GM10248 (cell line): Measurements from ENCODE around the gene MAP3K14.

ENCODE experiments used
- CTCF ChIA-PET: fragments of 300-600 bp; sonication (Branson Sonifier 250); formaldehyde crosslinking; extraction: SDS; loops from one replicate; lab custom pipeline; 2021; ENCODE audit warnings: antibody characterized with exemption; lab: Yijun Ruan, JAX
- POLR2A ChIA-PET: fragments of 350-650 bp; sonication (Branson Sonifier 250); formaldehyde crosslinking; extraction: SDS; loops from one replicate; lab custom pipeline; 2020; ENCODE audit warnings: antibody characterized with exemption; lab: Yijun Ruan, JAX
- DNase-seq: peaks from one replicate; pipeline ENCODE4 v3.0.0; 2012; ENCODE audit errors: extremely low spot score
- TF ChIP-seq, protein P1 (sequence below): IDR thresholded peaks from 2 replicates; pipeline ENCODE4 v1.5.1; 2012; ENCODE audit warnings: mild to moderate bottlenecking, low read depth; ENCODE audit errors: extremely low read depth, missing control alignments, control extremely low read depth

Gene MAP3K14

DNA sequence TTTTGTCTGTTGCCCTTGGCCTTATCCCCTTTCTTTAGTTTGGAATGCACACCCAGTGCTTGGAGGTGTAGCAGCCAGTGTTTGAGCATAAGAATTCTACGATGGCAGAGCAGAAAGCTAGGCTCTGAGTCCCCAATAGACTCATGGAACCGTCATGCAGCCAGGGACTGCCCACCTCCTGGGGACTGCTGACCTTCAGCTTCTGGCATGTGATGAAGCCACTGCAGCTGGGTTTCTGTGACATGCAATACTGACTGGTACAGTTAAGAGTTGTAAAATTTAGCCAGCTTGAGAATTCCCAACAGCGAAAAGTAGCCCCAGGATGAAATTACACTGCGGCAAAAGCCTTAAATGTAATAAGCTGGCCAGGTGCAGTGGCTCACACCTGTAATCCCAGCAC, 9.0 kb upstream of the MAP3K14 start:
- DNase-seq, result no peak
- TF ChIP-seq, protein P1, sequence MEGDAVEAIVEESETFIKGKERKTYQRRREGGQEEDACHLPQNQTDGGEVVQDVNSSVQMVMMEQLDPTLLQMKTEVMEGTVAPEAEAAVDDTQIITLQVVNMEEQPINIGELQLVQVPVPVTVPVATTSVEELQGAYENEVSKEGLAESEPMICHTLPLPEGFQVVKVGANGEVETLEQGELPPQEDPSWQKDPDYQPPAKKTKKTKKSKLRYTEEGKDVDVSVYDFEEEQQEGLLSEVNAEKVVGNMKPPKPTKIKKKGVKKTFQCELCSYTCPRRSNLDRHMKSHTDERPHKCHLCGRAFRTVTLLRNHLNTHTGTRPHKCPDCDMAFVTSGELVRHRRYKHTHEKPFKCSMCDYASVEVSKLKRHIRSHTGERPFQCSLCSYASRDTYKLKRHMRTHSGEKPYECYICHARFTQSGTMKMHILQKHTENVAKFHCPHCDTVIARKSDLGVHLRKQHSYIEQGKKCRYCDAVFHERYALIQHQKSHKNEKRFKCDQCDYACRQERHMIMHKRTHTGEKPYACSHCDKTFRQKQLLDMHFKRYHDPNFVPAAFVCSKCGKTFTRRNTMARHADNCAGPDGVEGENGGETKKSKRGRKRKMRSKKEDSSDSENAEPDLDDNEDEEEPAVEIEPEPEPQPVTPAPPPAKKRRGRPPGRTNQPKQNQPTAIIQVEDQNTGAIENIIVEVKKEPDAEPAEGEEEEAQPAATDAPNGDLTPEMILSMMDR, result no peak
- ChIA-PET CTCF (interaction anchor here (1.0 to 2.3 kb wide), 12 partner anchors 9 to 86 kb away, joined by 3 to 9 read pairs (median 4); partner anchors contain the start of gene MAP3K14), POLR2A (interaction anchor here (0.5 to 2.4 kb wide), 2 partner anchors 9 to 178 kb away, joined by 3 to 10 read pairs; partner anchors contain the start of genes HEXIM1 and MAP3K14)

DNA sequence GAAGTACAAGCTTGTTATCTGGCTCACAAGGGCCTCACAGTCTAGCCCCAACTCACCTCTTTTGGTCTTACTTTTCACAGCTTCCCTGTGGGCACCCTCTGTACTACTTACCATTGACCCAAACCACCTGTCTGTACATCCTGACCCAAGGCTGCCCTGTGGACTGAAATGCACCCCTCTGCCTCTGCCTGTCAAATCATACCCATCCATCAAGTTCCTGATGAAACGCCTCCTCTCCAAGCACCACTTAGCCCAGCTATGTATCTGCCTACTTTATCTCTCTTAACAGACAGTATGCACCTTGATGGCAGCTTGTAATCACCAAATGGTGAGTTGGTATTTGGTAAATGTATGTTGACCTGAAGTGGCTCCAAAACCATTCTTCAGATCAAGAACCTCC, 7.5 kb upstream of the MAP3K14 start:
- TF ChIP-seq, protein P1, result no peak
- ChIA-PET POLR2A (interaction anchor here (0.6 kb wide), 1 partner anchor 163 kb away, joined by 3 read pairs; the partner anchor contains the start of gene HEXIM2), CTCF (interaction anchor here (1.0 to 1.3 kb wide), 2 partner anchors 9 to 12 kb away, joined by 3 to 4 read pairs; no protein-coding TSS in a partner anchor)

DNA sequence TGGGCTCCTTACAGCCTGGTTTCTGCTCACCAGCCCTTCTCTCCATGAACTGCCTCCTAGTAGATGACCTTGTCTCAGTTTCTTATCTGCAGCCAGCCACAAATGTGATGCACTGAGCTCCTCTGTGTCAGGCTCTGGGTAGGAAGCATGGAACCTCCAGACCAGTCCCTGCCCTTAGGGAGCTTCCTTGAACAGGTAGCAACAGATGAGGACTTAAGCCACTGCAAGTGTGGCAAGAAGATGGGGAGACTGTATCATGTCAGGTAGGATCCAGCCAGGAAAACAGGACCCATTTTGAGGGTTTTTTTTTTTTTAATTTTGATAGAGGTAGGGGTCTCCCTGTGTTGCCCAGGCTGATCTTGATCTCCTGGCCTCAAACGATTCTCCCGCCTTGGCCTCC, 5.3 kb upstream of the MAP3K14 start:
- no peak for DNase-seq
- CTCF ChIA-PET, result interaction anchor here (1.1 to 2.2 kb wide), 2 partner anchors 8 to 12 kb away, joined by 3 to 4 read pairs; no protein-coding TSS in a partner anchor
- POLR2A ChIA-PET, result no interaction called here
- TF ChIP-seq, protein P1, result no peak

More for the DNA sequence above, 7.5 kb upstream of the MAP3K14 start:
- DNase-seq, result no peak

DNA sequence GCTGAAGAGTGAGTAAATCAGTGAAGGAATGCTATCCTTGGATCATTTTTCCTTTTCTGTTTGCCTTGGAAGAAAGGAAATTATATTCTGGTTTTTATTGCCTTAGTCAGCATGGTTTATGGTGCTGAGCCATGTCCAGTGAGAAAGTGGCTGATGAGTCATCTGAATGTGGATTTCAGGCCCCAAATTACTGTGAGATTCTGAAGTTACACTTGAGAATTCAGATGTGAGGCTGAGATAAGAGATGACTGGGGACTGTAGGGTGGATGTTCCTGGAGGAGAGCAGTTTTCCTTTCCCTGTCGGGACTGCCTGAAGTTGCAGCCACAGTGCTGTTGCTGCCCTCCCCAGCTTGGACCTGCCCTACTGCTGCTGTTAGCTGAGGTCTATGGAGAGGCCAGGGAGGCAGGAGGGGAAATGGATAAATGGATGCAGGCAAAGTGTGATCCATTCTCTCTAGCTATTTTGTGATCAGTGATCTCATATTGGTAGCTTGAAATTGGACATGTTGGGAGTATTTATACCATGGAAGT, 4.2 kb upstream of the MAP3K14 start:
- CTCF ChIA-PET, result interaction anchor here (1.2 to 2.2 kb wide), 3 partner anchors 9 to 44 kb away, joined by 4 to 12 read pairs (median 4); no protein-coding TSS in a partner anchor
- POLR2A ChIA-PET, result no interaction called here
- no peak for DNase-seq
- TF ChIP-seq, protein P1, result no peak

DNA sequence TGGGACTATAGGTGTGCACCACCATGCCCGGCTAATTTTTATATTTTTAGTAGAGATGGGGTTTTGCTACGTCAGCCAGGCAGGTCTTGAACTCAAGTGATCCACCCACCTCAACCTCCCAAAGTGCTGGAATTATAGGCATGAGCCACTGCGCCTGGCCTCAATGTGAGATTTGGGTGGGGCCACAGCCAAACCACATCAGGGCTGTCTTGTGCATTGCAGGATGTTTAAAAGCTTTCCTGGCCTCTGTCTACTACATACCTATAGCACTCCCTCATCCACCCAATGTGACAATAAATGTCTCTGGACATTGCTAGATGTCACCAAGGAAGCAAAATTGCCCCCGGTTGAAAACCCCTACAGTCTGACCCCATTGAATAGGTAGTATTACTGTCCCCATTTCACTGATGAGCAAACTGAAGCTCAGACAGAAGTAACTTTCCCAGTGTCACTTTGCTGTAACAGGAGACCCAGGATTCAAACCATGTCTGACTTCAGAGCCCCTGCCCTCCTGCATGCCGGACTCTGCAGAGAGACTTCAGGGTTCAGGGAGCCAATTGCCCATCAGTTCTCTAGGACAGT, 3.6 kb upstream of the MAP3K14 start:
- ChIA-PET POLR2A (interaction anchor here (0.7 kb wide), 1 partner anchor 170 kb away, joined by 6 read pairs; no protein-coding TSS in a partner anchor), CTCF (interaction anchor here (1.2 to 4.9 kb wide), 6 partner anchors 9 to 66 kb away, joined by 3 to 40 read pairs (median 4); no protein-coding TSS in a partner anchor)
- DNase-seq, result no peak
- TF ChIP-seq, protein P1, result no peak

DNA sequence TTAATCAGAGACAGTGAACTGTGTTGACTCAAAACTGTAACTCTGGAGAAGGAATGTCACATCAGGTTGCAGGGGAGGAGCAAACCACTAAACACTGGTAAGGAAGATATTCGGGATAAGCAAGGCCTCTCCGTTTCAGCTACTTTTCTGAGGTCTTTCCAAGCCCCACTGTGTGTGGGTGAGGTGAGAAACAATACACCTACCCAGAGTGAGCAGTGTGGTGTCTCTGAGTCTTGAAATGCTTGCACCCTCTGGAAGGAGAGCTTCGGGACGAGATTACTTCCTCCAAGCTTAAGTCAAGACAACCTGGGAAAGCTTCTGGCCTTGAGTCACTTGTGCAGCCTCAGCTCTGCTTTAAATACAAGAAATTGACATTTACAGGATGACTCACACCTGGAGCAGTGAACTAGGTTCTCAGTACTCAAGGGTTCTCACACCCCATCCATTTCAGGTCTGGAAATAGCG, 2.5 kb upstream of the MAP3K14 start:
- TF ChIP-seq, protein P1, result no peak
- DNase-seq, result no peak
- POLR2A ChIA-PET, result no interaction called here
- CTCF ChIA-PET, result interaction anchor here (1.2 to 6.1 kb wide), 7 partner anchors 11 to 184 kb away, joined by 3 to 40 read pairs (median 4); partner anchors contain the start of gene ACBD4
